ENCODE results near the gene CACNA2D1.

DNA sequence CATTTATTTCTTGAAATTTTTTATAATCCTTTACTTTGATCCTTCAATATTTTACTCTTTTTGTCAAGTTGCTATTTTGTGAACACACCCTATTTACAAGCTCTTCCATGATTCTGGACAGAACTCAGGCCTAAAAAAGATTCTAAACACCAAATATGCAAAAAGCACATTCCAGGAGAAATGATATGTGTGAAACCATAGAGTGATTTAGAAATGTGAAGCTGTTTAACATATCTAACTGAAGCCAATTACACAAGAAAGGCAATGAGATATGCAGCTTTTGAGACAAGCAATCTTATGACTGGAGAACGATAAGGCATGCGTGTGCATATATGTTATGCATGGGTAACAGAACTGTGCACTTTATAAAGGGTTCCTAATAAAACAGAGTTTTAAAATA, 243.0 kb downstream of the CACNA2D1 start:
- TF ChIP-seq FOXK2 (IDR thresholded peaks at IDR 0.05) (no peak), BHLHE40 (IDR thresholded peaks at IDR 0.05; ENCODE audit: borderline replicate concordance) (no peak), NFRKB (IDR thresholded peaks at IDR 0.05) (no peak), ELF4 (IDR thresholded peaks at IDR 0.05) (no peak), SUZ12 (IDR thresholded peaks at IDR 0.05) (no peak), FOXM1 (IDR thresholded peaks at IDR 0.05; ENCODE audit: borderline replicate concordance) (no peak), FOXA1 (IDR thresholded peaks at IDR 0.05) (no peak), SP1 (IDR thresholded peaks at IDR 0.05) (no peak), L3MBTL2 (conservative IDR thresholded peaks at IDR 0.05) (no peak)
- TF ChIP-seq, protein P1, sequence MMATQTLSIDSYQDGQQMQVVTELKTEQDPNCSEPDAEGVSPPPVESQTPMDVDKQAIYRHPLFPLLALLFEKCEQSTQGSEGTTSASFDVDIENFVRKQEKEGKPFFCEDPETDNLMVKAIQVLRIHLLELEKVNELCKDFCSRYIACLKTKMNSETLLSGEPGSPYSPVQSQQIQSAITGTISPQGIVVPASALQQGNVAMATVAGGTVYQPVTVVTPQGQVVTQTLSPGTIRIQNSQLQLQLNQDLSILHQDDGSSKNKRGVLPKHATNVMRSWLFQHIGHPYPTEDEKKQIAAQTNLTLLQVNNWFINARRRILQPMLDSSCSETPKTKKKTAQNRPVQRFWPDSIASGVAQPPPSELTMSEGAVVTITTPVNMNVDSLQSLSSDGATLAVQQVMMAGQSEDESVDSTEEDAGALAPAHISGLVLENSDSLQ (IDR thresholded peaks at IDR 0.05): no peak
